ENCODE results near the gene PGAM5.
"Not testable (repeated sequence)": the region's sequence is repeated elsewhere in the genome, so short reads cannot be mapped to it uniquely, and the experiment has no call there.

PGAM5 gene

GRCh38 chr12:132687211-132688164, 23.2 kb upstream of the PGAM5 start, which contains the start of the genes POLE and PXMP2:
TSS of gene POLE (minus strand) at chr12:132687342. CDS start at chr12:132687315, 27 bp downstream.
TSS of gene PXMP2 (plus strand) at chr12:132687587. CDS start at chr12:132687671, 84 bp downstream.
- in situ Hi-C loops (cut with MboI; ENCODE audit: low sequenced_read_pairs): no loop called here

DNA sequence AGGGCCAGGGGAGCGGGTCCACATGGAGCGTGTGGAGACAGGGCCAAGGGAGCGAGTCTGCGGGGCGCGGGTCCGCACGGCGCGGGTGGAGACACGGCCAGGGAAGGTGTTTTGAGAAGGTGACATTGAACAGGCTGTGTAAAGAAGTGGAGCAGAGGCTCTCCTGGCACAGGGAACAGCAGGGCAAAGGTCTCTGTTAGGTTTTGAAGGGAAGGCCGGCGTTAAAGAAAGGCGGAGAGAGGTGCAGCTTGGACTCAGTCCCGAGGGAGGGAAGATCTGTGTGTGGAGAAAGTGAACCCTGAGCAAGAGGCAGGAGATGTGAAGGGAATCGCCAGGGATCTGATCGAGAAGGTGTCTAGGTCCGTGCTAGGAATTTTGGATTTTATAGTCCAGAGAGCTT, 21.4 kb upstream of the PGAM5 start:
- in situ Hi-C loops (cut with MboI; ENCODE audit: low sequenced_read_pairs): no loop called here

DNA sequence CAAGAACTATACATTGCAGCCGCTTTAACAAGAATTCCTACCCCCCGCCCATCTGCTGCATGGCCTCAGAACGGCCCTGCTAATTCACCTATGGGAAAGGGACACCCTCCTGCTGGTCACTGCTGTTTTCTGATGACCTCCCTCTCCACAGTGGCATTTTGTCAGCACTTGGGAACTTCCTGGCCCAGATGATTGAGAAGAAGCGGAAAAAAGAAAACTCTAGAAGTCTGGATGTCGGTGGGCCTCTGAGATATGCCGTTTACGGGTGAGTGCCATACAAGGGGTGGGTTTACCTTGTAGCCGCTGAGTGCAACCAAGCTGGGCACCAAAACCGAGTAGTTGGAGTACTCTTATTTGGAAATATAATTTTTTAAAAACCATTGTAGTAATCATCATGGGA, 20.5 kb upstream of the PGAM5 start:
- in situ Hi-C loops (cut with MboI; ENCODE audit: low sequenced_read_pairs): no loop called here

GRCh38 chr12:132692030-132692429, 18.6 kb upstream of the PGAM5 start:
- in situ Hi-C loops (cut with MboI; ENCODE audit: low sequenced_read_pairs): not testable (repeated sequence)

DNA sequence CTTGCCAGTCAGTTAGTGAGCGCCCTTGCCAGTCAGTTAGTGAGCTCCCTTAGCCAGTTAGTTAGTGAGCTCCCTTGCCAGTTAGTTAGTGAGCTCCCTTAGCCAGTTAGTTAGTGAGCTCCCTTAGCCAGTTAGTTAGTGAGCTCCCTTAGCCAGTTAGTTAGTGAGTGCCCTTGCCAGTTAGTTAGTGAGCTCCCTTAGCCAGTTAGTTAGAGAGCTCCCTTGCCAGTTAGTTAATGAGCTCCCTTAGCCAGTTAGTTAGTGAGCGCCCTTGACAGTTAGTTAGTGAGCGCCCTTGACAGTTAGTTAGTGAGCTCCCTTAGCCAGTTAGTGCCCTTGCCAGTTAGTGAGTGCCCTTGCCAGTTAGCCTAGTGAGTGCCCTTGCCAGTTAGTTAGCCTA, 15.8 kb upstream of the PGAM5 start:
- in situ Hi-C loops (cut with MboI; ENCODE audit: low sequenced_read_pairs): not testable (repeated sequence)

- in situ Hi-C loops (cut with MboI; ENCODE audit: low sequenced_read_pairs): no loop called here
Observed at GRCh38 chr12:132695431-132695830, 15.2 kb upstream of the PGAM5 start.

DNA sequence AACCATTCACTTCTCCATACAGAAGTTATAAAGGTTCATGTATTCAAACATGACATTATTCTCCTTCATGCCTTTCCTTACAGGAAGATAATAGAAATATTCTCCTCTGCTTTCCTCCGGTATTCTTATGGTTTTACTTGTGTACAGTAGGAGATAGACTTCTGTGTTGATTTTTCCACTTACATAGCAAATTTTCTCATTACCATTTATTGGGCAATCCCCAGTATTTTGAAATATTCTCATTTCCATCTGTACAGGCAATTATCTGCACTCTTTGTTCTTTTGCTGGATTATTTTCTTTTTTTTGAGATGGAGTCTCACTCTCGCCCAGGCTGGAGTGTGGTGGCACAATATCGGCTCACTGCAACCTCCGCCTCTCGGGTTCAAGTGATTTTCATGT, 12.3 kb upstream of the PGAM5 start:
- in situ Hi-C loops (cut with MboI; ENCODE audit: low sequenced_read_pairs): no loop called here

DNA sequence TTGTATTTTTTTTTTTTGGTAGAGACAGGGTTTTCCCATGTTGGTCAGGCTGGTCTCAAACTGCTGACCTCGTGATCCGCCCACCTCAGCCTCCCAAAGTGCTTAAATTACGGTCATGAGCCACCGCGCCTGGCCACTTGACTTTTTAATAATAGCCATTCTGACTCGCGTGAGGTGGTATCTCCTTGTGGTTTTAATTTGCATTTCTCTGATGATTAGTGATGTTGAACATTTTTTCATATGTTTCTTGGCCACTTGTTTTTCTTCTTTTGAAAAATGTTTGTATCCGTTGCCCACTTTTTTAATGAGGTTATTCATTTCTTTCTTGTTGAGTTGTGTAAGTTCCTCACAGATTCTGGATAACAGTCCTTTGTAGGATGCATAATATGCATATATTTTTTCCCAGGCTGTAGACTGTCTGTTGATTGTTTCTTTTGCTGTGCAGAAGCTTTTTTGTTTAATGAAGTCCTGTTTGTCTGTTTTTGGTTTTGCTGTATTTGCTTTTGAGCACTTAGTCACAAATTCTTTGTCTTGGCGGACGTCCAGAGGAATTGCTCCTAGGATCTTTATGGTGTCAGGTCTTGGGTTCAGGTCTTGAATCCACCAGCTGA, 10.3 kb upstream of the PGAM5 start:
- in situ Hi-C loops (cut with MboI; ENCODE audit: low sequenced_read_pairs): no loop called here

- in situ Hi-C loops (cut with MboI; ENCODE audit: low sequenced_read_pairs): no loop called here
Observed at GRCh38 chr12:132702640-132703039, 8.0 kb upstream of the PGAM5 start.

DNA sequence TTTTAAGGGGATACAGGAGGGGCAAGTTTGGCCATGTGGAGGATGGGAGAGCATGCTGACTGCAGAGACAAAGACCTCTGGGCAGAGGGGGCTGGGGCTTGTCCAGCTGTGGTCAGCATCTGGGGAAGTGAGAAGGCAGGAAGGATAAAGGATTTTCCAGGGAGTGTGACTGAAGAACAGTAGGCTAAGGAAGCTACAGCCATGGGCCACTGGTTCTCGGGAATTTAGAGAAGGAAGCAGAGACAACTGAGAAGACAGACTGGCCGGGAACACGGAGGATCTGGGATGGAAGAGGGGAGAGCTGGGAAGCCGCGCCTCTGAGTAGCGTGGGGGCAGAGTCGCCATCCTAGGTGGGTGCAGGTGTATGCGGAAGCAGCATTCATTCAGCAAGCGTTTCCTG, 7.0 kb upstream of the PGAM5 start:
- in situ Hi-C loops (cut with MboI; ENCODE audit: low sequenced_read_pairs): no loop called here

DNA sequence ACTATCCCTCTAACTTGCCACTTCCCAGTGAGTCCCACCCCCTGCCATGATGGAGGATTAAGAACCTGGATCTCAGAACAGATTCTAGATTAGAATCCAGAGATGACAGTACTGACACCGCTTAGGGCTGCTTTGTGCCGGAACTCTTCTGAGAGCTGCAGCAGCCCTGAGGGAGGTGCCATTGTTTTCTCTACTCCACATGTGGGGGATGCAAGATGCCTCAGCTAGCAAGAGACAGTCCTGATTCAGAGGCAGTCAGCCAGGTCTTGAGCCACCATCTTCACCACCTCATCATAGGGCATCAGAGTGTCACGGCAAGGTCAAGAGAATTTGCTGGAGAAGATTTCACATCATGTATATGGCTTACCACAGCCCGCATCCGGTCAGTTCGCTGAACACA, 3.4 kb upstream of the PGAM5 start:
- in situ Hi-C loops (cut with MboI; ENCODE audit: low sequenced_read_pairs): no loop called here

GRCh38 chr12:132708150-132708549, 2.5 kb upstream of the PGAM5 start:
- in situ Hi-C loops (cut with MboI; ENCODE audit: low sequenced_read_pairs): no loop called here

DNA sequence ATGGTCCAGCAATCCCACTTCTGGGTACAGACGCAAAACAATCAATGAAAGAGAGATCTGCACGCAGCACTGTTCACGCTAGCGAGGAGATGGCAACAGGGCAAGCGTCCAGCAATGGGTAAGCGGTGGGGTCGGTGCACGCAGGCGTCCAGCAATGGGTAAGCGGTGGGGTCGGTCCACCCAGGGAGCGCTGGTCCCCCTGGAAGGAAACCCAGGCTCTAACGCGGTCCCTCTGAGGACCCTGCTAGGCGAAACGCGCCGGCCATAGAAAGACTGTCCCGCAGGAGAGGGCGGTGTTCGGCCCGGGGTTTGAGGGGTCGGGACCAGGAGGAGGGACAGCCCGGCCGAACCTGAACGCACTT, 618 bp upstream of the PGAM5 start:
- in situ Hi-C loops (cut with MboI; ENCODE audit: low sequenced_read_pairs): no loop called here

GRCh38 chr12:132711080-132711843, 620 bp downstream of the PGAM5 start:
- in situ Hi-C loops (cut with MboI; ENCODE audit: low sequenced_read_pairs): no loop called here

DNA sequence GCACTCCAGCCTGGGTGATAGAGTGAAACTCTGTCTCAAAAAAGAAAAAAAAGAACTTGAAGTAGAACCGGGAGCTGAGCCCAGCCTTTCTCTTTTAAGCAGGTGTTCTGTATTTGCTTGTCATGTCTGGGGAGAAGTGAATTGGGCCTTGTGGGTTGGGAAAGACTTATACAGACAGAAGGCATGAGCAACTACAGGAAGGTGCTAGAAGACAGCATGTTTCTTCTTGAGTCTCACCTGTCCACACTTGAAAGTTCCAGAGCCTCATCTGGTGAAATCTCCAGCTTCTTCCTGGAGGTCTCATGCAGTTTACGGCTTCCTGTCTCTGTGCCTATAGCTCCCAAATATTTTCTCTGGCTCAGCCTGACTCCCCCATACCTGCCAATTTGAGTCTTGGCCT, 2.5 kb downstream of the PGAM5 start:
- in situ Hi-C loops (cut with MboI; ENCODE audit: low sequenced_read_pairs): no loop called here

- in situ Hi-C loops (cut with MboI; ENCODE audit: low sequenced_read_pairs): no loop called here
Observed at GRCh38 chr12:132715874-132716273, 5.2 kb downstream of the PGAM5 start.

DNA sequence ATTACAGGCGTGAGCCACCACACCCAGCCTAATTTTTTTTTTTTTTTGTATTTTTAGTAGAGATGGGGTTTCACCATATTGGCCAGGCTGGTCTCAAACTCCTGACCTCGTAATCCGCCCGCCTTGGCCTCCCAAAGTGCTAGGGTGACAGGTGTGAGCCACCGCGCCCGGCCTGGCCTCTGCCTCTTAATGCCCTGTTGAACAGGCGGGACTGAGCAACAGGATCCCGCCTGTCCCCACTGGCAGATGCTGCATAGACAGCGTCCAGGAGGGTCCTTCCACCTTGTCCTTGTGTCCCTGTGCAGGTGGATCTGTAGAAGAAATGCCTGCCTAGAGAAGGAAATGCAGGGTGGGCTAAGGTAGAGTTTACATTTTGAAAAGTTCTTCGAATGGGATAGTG, 5.7 kb downstream of the PGAM5 start:
- in situ Hi-C loops (cut with MboI; ENCODE audit: low sequenced_read_pairs): no loop called here

DNA sequence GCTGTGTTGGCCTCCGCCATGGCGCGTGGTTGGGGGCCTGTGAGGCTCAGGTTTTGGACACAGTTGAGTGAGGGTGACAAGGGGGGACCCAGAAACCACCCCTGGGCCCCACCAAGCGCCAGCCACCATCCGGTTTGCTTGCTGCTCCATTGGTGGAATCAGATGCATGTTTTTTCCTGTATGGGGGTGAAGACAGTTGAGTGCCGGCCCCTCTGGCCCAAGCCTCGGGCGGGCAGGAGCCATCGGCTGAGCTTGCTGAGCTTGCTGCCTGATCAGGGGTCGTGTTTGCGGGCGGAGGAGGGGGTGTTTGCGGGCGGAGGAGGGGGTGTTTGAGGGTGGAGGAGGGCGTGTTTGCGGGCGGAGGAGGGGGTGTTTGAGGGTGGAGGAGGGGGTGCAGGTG, 6.4 kb downstream of the PGAM5 start:
- in situ Hi-C loops (cut with MboI; ENCODE audit: low sequenced_read_pairs): no loop called here

DNA sequence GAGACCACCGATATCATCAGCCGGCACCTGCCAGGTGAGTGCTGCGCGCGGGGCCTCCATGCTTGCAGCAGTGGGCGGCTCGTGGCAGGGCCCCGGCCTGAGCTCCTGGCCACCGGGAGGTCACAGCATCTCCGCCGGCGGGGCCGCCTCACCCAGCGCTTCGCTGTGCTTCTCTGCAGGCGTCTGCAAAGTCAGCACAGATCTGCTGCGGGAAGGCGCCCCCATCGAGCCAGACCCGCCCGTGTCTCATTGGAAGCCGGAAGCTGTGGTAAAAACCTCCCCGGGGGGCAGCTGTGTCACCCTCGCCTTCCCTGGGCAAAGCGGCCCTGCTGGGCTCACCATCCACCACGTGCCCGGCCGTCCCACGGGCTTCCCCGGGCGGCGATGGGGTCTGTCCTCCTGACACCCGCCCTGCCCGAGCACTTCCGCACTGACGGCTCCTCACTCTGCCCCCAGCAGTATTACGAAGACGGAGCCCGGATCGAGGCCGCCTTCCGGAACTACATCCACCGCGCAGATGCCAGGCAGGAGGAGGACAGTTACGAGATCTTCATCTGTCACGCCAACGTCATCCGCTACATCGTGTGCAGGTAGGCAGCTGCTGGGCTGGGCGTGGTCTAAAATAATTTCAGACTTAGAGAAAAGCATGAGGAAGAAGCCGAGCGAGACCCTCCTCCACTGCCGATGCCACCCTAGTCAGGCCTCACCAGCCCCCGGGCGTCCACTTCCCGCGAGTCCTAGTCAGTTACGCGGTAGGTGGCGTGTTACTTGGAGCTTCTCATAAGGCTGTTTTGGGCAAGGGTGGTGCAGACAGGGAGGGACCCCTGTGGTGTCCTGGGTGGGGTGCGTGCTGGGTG, 7.1 kb downstream of the PGAM5 start:
- in situ Hi-C loops (cut with MboI; ENCODE audit: low sequenced_read_pairs): no loop called here

- in situ Hi-C loops (cut with MboI; ENCODE audit: low sequenced_read_pairs): no loop called here
Observed at GRCh38 chr12:132718644-132719043, 8.0 kb downstream of the PGAM5 start.

Data from hTERT RPE-1 (cell line).